GM13976 (cell line): ENCODE results near the gene CCDC86.

Source experiments
- DNase-seq: peaks from one replicate; pipeline ENCODE4 v3.0.0; 2012; ENCODE audit warnings: low spot score
- in situ Hi-C: fragments of 300-500 bp; cut with MboI; formaldehyde crosslinking; loops from one replicate; pipeline ENCODE4 v1.12.0; 2022; ENCODE audit warnings: low sequenced_read_pairs, mixed read lengths, inconsistent platforms; ENCODE audit not compliant: unreplicated experiment
- TF ChIP-seq, protein P1 (sequence below): IDR thresholded peaks from 2 replicates; pipeline ENCODE4 v1.5.1; 2012; ENCODE audit warnings: borderline replicate concordance, mild to moderate bottlenecking; ENCODE audit not compliant: insufficient read depth; ENCODE audit errors: extremely low read depth, missing control alignments, control extremely low read depth

CCDC86 gene

DNA sequence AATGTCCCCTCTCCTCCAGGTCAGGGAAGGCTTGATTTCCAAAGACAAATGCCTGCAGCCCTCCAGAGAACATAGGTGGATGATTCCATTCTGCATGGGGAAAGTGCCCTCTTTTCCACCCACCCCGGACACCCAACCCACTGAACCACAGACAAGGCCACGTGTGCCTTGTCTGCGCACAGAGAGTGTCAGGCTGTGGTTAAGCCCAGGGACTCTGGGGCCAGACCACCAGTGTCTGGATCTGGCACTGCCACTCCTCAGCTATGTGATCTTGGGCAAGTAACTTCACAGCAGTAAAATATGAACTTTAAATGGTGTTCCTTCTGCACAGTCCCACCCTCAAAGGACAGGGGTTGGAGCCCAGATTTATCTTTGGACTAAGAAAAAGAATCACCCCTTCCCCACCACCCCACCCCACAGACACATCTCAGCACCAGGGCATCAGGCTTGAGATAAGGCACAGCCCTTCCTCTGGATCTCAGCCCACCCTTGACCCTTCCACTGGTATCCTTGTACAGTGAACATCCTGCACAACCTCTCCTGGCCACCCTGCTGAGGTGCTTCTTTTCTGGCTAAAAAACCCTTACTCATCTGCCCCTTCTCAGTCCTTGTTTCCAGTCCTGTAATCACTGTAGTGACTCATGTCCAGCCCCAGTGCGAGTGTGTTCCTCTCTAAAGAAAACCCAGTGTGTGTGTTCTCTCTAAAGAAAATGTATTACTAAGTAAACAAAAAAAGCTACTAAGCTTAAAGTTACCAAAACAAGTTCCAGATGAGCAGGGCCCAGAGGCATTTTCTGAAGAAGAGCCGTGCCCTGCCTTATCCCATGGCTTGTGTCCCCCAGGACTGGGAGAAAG is 15.7 kb downstream of the CCDC86 start:
- TF ChIP-seq, protein P1, sequence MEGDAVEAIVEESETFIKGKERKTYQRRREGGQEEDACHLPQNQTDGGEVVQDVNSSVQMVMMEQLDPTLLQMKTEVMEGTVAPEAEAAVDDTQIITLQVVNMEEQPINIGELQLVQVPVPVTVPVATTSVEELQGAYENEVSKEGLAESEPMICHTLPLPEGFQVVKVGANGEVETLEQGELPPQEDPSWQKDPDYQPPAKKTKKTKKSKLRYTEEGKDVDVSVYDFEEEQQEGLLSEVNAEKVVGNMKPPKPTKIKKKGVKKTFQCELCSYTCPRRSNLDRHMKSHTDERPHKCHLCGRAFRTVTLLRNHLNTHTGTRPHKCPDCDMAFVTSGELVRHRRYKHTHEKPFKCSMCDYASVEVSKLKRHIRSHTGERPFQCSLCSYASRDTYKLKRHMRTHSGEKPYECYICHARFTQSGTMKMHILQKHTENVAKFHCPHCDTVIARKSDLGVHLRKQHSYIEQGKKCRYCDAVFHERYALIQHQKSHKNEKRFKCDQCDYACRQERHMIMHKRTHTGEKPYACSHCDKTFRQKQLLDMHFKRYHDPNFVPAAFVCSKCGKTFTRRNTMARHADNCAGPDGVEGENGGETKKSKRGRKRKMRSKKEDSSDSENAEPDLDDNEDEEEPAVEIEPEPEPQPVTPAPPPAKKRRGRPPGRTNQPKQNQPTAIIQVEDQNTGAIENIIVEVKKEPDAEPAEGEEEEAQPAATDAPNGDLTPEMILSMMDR: no peak
- in situ Hi-C loops: no loop called here
- DNase-seq: no peak

DNA sequence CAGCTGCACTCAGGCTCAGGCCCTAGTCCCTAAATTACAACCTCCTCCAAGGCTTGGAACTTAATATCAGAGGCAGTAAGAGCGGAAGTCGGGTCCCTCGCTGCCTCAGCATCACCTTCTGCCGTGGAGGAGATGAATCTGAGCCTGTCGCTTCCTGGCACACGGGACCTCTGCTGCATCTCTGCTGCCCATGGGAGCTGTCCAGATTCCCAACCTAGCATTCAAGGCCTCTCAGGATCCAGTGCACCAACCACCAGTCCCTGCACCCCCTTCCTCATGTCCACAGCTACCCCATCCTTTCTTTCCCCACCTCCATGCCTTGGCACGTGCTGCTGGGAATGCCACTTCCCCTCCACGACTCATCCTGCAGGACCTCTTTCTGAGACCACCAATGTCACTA is 16.3 kb downstream of the CCDC86 start:
- in situ Hi-C loops: no loop called here
- TF ChIP-seq, protein P1: no peak
- DNase-seq: no peak

GRCh38 chr11:60858731-60859464 is 17.0 kb downstream of the CCDC86 start:
- DNase-seq: no peak
- TF ChIP-seq, protein P1: no peak
- in situ Hi-C loops: no loop called here

DNA sequence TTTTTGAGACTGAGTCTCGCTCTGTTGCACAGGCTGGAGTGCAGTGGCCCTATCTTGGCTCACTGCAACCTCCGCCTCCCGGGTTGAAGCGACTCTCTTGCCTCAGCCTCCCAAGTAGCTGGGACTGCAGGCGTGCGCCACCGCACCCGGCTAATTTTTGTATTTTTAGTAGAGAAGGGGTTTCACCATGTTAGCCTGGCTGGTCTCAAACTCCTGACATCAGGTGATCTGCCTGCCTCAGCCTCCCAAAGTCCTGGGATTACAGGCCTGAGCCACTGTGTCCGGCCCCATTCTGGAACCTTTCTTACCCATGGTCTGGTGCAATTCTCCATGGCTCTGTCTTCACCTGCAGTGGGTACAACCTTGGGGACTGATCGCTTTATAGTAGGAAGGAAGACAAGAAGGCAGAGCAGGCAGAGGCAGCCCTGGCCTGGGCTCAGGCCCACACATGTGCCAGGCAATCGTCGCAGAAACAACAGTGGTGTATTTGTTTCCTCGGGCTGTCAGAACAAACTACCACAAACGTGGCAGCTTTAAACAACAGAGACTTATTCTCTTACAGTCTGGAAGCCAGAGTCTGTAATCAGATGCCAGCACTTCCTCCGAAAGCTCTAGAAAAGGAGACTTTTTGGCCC is 17.8 kb downstream of the CCDC86 start:
- DNase-seq: no peak
- TF ChIP-seq, protein P1: no peak
- in situ Hi-C loops: no loop called here

DNA sequence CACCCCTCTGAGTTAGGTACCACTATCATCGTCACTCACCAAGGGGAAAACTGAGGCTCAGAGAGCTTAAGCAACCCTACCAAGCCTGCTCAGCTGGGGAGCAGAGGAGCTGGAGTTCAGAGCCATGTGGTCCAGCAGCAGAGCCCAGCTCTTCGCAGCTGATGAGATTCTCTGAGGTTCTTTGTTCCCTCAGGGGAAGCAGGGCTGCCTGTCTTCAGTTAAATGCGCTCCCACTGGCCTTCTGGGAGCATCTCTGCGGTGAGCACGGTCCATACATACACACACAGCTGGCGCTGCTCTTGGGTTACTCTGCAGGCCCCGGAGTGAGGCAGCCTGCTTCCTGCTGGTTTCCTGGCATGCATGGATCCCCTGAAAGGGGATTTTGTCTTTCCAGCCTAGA is 19.0 kb downstream of the CCDC86 start:
- in situ Hi-C loops: no loop called here
- TF ChIP-seq, protein P1: no peak
- DNase-seq: no peak

- in situ Hi-C loops: no loop called here
- TF ChIP-seq, protein P1: no peak
- DNase-seq: no peak
Measured at GRCh38 chr11:60862171-60862570, 20.3 kb downstream of the CCDC86 start.
